CD4-positive, alpha-beta T cell treated with Interleukin-6 at 100 ng/mL for 8 hours (primary cell): ENCODE data around the gene ADK.
A peak's percentile ranks its signal among the peaks of the same experiment; 100 is the strongest.
"Not testable (repeated sequence)": the region's sequence is repeated elsewhere in the genome, so short reads cannot be mapped to it uniquely, and the experiment has no call there.

ENCODE experiments used
- DNase-seq: peaks from one replicate; pipeline ENCODE4 v3.0.0-alpha.2; 2020; ENCODE audit warnings: mixed read lengths, low spot score

The ADK gene

GRCh38 chr10:74431816-74432215, 280.8 kb downstream of the ADK start:
- no peak for DNase-seq

GRCh38 chr10:74432841-74433594, 282.0 kb downstream of the ADK start:
- DNase-seq: no peak

- DNase-seq: no peak
These were observed 282.6 kb downstream of the ADK start for GRCh38 chr10:74433595-74433956.

- DNase-seq: no peak
These were observed 283.0 kb downstream of the ADK start for GRCh38 chr10:74433993-74434392.

GRCh38 chr10:74434547-74434946, 283.5 kb downstream of the ADK start:
- DNase-seq: no peak

GRCh38 chr10:74436523-74437170, 285.6 kb downstream of the ADK start:
- no peak for DNase-seq

- DNase-seq: no peak
These were observed 286.8 kb downstream of the ADK start for GRCh38 chr10:74437822-74438221.

- no peak for DNase-seq
These were observed 288.2 kb downstream of the ADK start for GRCh38 chr10:74439213-74439612.

GRCh38 chr10:74445493-74445892, 294.5 kb downstream of the ADK start:
- DNase-seq: peak; percentile 4

- no peak for DNase-seq
These were observed 299.6 kb downstream of the ADK start for GRCh38 chr10:74450602-74451001.

GRCh38 chr10:74451127-74451829, 300.3 kb downstream of the ADK start:
- DNase-seq: no peak

GRCh38 chr10:74453169-74453568, 302.1 kb downstream of the ADK start:
- DNase-seq: no peak

GRCh38 chr10:74457478-74457877, 306.5 kb downstream of the ADK start:
- DNase-seq: not testable (repeated sequence)

GRCh38 chr10:74460812-74461211, 309.8 kb downstream of the ADK start:
- DNase-seq: no peak

GRCh38 chr10:74474022-74474713, 323.1 kb downstream of the ADK start:
- no peak for DNase-seq

- not testable (repeated sequence) for DNase-seq
These were observed 325.2 kb downstream of the ADK start for GRCh38 chr10:74476162-74476706.

GRCh38 chr10:74480778-74481177, 329.8 kb downstream of the ADK start:
- no peak for DNase-seq

- no peak for DNase-seq
These were observed 332.3 kb downstream of the ADK start for GRCh38 chr10:74483356-74483755.

GRCh38 chr10:74485283-74485682, 334.3 kb downstream of the ADK start:
- no peak for DNase-seq

GRCh38 chr10:74486659-74487058, 335.6 kb downstream of the ADK start:
- no peak for DNase-seq

- no peak for DNase-seq
These were observed 337.9 kb downstream of the ADK start for GRCh38 chr10:74488907-74489306.

GRCh38 chr10:74490551-74490950, 339.5 kb downstream of the ADK start:
- no peak for DNase-seq
